ENCODE results near the gene DUSP28. TPM values are rescaled to one million over a fixed set of nuclear protein-coding genes. Genes with fewer than 3 reads are reported as not detected.

DUSP28 gene
- total and polyA plus RNA-seq, 2 of the 13 experiments (the other 11 are each of a cell fraction or from before 2014, with no cell fraction given): 5.2 to 8.6 TPM

- 0 out of 2 replicates have a peak, but pooled peaks have one; percentile 43 for TF ChIP-seq CBX5 (CRISPR knock-in tag; IDR thresholded peaks at IDR 0.05; ENCODE audit: borderline replicate concordance)
- peak; percentile 11; the same call in 1 of the 2 replicates for TF ChIP-seq ARNTL (CRISPR knock-in tag; IDR thresholded peaks at IDR 0.05)
- TF ChIP-seq SIN3B (IDR thresholded peaks at IDR 0.05; ENCODE audit: low read length): no peak
- no peak for TF ChIP-seq XRCC5 (optimal IDR thresholded peaks at IDR 0.05; ENCODE audit: low read length)
- 0 out of 2 replicates have a peak, but pooled peaks have one; percentile 27 for TF ChIP-seq ZNF616 (CRISPR knock-in tag; IDR thresholded peaks at IDR 0.05; ENCODE audit: low read depth)
- no peak; the same call in 1 of the 2 replicates for TF ChIP-seq PRDM15 (CRISPR knock-in tag; IDR thresholded peaks at IDR 0.05)
- TF ChIP-seq ZNF484 (CRISPR knock-in tag; IDR thresholded peaks at IDR 0.05; ENCODE audit: borderline replicate concordance, low read depth): no peak
- TF ChIP-seq KAT8 (CRISPR knock-in tag; IDR thresholded peaks at IDR 0.05): peak; percentile 38
- no peak for TF ChIP-seq PCBP2 (optimal IDR thresholded peaks at IDR 0.05; ENCODE audit: low read depth, low read length, poor library complexity, severe bottlenecking)
- no peak for TF ChIP-seq ZNF513 (CRISPR knock-in tag; conservative IDR thresholded peaks at IDR 0.05)
- no peak for TF ChIP-seq ZNF282 (IDR thresholded peaks at IDR 0.05; ENCODE audit: partially characterized antibody)
- no peak for TF ChIP-seq HNRNPH1 (optimal IDR thresholded peaks at IDR 0.05; ENCODE audit: low read depth, low read length)
- TF ChIP-seq ZNF205 (CRISPR knock-in tag; IDR thresholded peaks at IDR 0.05): no peak
- TF ChIP-seq MIER2 (CRISPR knock-in tag; IDR thresholded peaks at IDR 0.05): 0 out of 2 replicates have a peak, but pooled peaks have one; percentile 40
- 0 out of 2 replicates have a peak, but pooled peaks have one; percentile 65 for TF ChIP-seq ZNF343 (CRISPR knock-in tag; IDR thresholded peaks at IDR 0.05)
- peak; percentile 35; the same call in 1 of the 2 replicates for TF ChIP-seq TFDP2 (CRISPR knock-in tag; IDR thresholded peaks at IDR 0.05)
- TF ChIP-seq ZBTB26 (CRISPR knock-in tag; IDR thresholded peaks at IDR 0.05; ENCODE audit: borderline replicate concordance): 0 out of 2 replicates have a peak, but pooled peaks have one; percentile 44
- no peak for TF ChIP-seq ZNF770 (CRISPR knock-in tag; IDR thresholded peaks at IDR 0.05)
Observed at GRCh38 chr2:240604939-240605716, 45.0 kb downstream of the DUSP28 start (continued).
